Spleen (tissue), 11 donors: ENCODE results near the gene LSAMP. TPM values are rescaled to one million over a fixed set of nuclear protein-coding genes. Genes with fewer than 3 reads are reported as not detected.

ENCODE experiments used
- DNase-seq: peaks from one replicate; pipeline ENCODE4 v3.0.0-alpha.2; 2020
- H3K27ac ChIP-seq, 8 donors: fragments of 200-600 bp; sonication (generic) in 7 of 8; 1 replicate in 4 of 8; 2 replicates in 4 of 8; pipeline versions ENCODE4 v1.5.0 to v1.8.0; 2016 to 2021; ENCODE audit warnings: inconsistent platforms in 4 of 8, mild to moderate bottlenecking in 4 of 8, moderate library complexity in 1 of 8
- H3K27me3 ChIP-seq, 7 donors: fragments of 200-600 bp; sonication (generic) in 6 of 7; replicated peaks in 1 of 7; 1 replicate in 4 of 7; 2 replicates in 3 of 7; pipeline versions ENCODE4 v1.5.0 to v1.8.0; 2016 to 2021; ENCODE audit warnings: inconsistent platforms in 3 of 7, mild to moderate bottlenecking in 1 of 7
- H3K36me3 ChIP-seq, 6 donors: fragments of 200-600 bp; sonication (generic) in 5 of 6; 1 replicate in 4 of 6; 2 replicates in 2 of 6; pipeline versions ENCODE4 v1.5.0 to v1.8.0; 2016 to 2021; ENCODE audit warnings: inconsistent platforms in 2 of 6
- H3K4me1 ChIP-seq, 6 donors: fragments of 200-600 bp; sonication (generic) in 5 of 6; 1 replicate in 3 of 6; 2 replicates in 3 of 6; pipeline versions ENCODE4 v1.5.0 to v1.8.0; 2016 to 2021; ENCODE audit warnings: inconsistent platforms in 3 of 6
- H3K4me3 ChIP-seq, 8 donors: fragments of 200-600 bp; sonication (generic) in 7 of 8; 1 replicate in 4 of 8; 2 replicates in 4 of 8; pipeline versions ENCODE4 v1.5.0 to v1.8.0; 2016 to 2021; ENCODE audit warnings: inconsistent platforms in 4 of 8, mild to moderate bottlenecking in 4 of 8, moderate library complexity in 2 of 8
- H3K9me3 ChIP-seq, 8 donors: fragments of 200-600 bp; sonication (generic) in 7 of 8; 1 replicate in 4 of 8; 2 replicates in 4 of 8; pipeline versions ENCODE4 v1.5.0 to v1.8.0; 2016 to 2021; ENCODE audit warnings: inconsistent platforms in 4 of 8
- CTCF ChIP-seq, 11 experiments: fragments of 200-600 bp in 7 of 11; fragments of 450-650 bp in 4 of 11; sonication (generic) in 4 of 11; IDR thresholded peaks in 8 of 11; conservative IDR thresholded peaks in 3 of 11; 1 replicate in 7 of 11; 2 replicates in 4 of 11; pipeline versions ENCODE4 v1.4.0 to v1.8.0; 2016 to 2021; ENCODE audit warnings: antibody characterized with exemption in 11 of 11, inconsistent platforms in 4 of 11, mild to moderate bottlenecking in 1 of 11
- POLR2A ChIP-seq, 3 donors: fragments of 450-650 bp; IDR thresholded peaks; one replicate each; pipeline ENCODE4 v1.5.1; 2017; ENCODE audit warnings: antibody characterized with exemption in 3 of 3, mild to moderate bottlenecking in 1 of 3
- POLR2AphosphoS5 ChIP-seq, 3 donors: sonication (generic); formaldehyde crosslinking; IDR thresholded peaks; one replicate each; pipeline ENCODE4 v1.5.1; 2017; ENCODE audit warnings: antibody characterized with exemption in 3 of 3
- WGBS, 5 donors: extraction: QIAGEN DNeasy Blood & Tissue Kit in 3 of 5; methylation state at CpG; one replicate each; pipeline versions ENCODE4 v1.1.5 to v1.1.7; 2013 to 2018; 5-methylcytosine and 5-hydroxymethylcytosine counted together
- intact Hi-C: fragments of 100-400 bp; cut with DNase I; formaldehyde crosslinking; loops from one replicate; pipeline ENCODE4 v1.15.0; 2023; ENCODE audit warnings: low total_unique reads
- polyA plus RNA-seq, 3 donors: library from polyadenylated mRNA; stranded (reverse); fragments of 200-250 nt; gene quantifications; one replicate each; pipeline ENCODE4 v1.2.1, GENCODE V29; 2013
- total RNA-seq, 7 donors: library from RNA; depleted of rRNA in 3 of 7; stranded (reverse); fragments of >200 nt in 3 of 7; fragmentation: NEBNext Ultra II Directional in 4 of 7; extraction: Animal tissue kit (Norgen Biotek cat#: 25700) in 4 of 7; gene quantifications; one replicate each; pipeline versions ENCODE4 v1.1.0 to v1.2.1, GENCODE V29; 2016 to 2021
- donor health status: healthy with polysubstance abuse.
- donor health status: DM: no; HTN: no; CAD: no; lungs with moderate emphysema.
- donor health status: DM: no; HTN: no; CAD: no.
- donor health status: Bipolar disorder and iron deficiency.
- donor health status: healthy.
- donor health status: DM: no; HTN: no; CAD: no.
- donor health status: DM: yes; HTN: yes; CAD: no.

LSAMP gene
- total and polyA plus RNA-seq, 10 donors: 0.45 to 6.8 (median 1.3) TPM

- H3K27me3 ChIP-seq: no peaks in the 10 kb centered on the region
- 65 to 81% (median 70%) methylated on average over 4 of the region's 4 CpGs for WGBS, 5 donors
These were observed 378.0 kb downstream of the LSAMP start for GRCh38 chr3:116067326-116067725.

GRCh38 chr3:116065501-116065900 lies 379.8 kb downstream of the LSAMP start:
- 33 to 63% (median 39%) methylated on average over 1 of the region's 1 CpG for WGBS, 5 donors
- Histone ChIP-seq H3K9me3 (no peaks in the 10 kb centered on the region), H3K4me3 (no peak overlapping the region), H3K27me3 (peaks cover 0 to 5% (median 0%) of the 10 kb centered on the region in 7 donors), H3K4me1 (no peaks in the 10 kb centered on the region), H3K36me3 (no peaks in the 10 kb centered on the region), H3K27ac (no peak overlapping the region)
- TF ChIP-seq POLR2AphosphoS5 (IDR thresholded peaks at IDR 0.05) (no peak), CTCF (IDR thresholded peaks at IDR 0.05 in 8 of 11, conservative IDR thresholded peaks at IDR 0.05 in 3 of 11) (no peak), POLR2A (IDR thresholded peaks at IDR 0.05) (no peak)
- intact Hi-C loops: no loop called here
- no peak for DNase-seq

More at GRCh38 chr3:116067326-116067725, 378.0 kb downstream of the LSAMP start:
- DNase-seq: no peak
- H3K9me3 ChIP-seq: no peaks in the 10 kb centered on the region
- H3K4me3 ChIP-seq: no peak overlapping the region
- no peaks in the 10 kb centered on the region for H3K36me3 ChIP-seq
- intact Hi-C loops: no loop called here
- H3K27ac ChIP-seq: no peak overlapping the region
- no peak for TF ChIP-seq POLR2A (IDR thresholded peaks at IDR 0.05)
- TF ChIP-seq POLR2AphosphoS5 (IDR thresholded peaks at IDR 0.05): no peak
- TF ChIP-seq CTCF (IDR thresholded peaks at IDR 0.05 in 8 of 11, conservative IDR thresholded peaks at IDR 0.05 in 3 of 11): no peak
- no peaks in the 10 kb centered on the region for H3K4me1 ChIP-seq

- Histone ChIP-seq H3K27me3 (peaks cover 0 to 5% (median 0%) of the 10 kb centered on the region in 7 donors), H3K9me3 (no peaks in the 10 kb centered on the region), H3K4me1 (no peaks in the 10 kb centered on the region), H3K27ac (no peak overlapping the region), H3K4me3 (no peak overlapping the region), H3K36me3 (no peaks in the 10 kb centered on the region)
- intact Hi-C loops: no loop called here
- 80 to 96% (median 91%) methylated on average over 1 of the region's 1 CpG for WGBS, 5 donors
- DNase-seq: no peak
- no peak for TF ChIP-seq POLR2A (IDR thresholded peaks at IDR 0.05)
- no peak for TF ChIP-seq POLR2AphosphoS5 (IDR thresholded peaks at IDR 0.05)
- no peak for TF ChIP-seq CTCF (IDR thresholded peaks at IDR 0.05 in 8 of 11, conservative IDR thresholded peaks at IDR 0.05 in 3 of 11)
These were observed 380.6 kb downstream of the LSAMP start for GRCh38 chr3:116064646-116065045.

GRCh38 chr3:116059421-116060096 lies 385.7 kb downstream of the LSAMP start:
- H3K4me3 ChIP-seq: no peak overlapping the region
- no peaks in the 10 kb centered on the region for H3K9me3 ChIP-seq
- no peak for TF ChIP-seq POLR2A (IDR thresholded peaks at IDR 0.05)
- TF ChIP-seq POLR2AphosphoS5 (IDR thresholded peaks at IDR 0.05): no peak
- TF ChIP-seq CTCF (IDR thresholded peaks at IDR 0.05 in 8 of 11, conservative IDR thresholded peaks at IDR 0.05 in 3 of 11): no peak
- DNase-seq: no peak
- peaks cover 0 to 5% (median 0%) of the 10 kb centered on the region in 7 donors for H3K27me3 ChIP-seq
- H3K4me1 ChIP-seq: no peaks in the 10 kb centered on the region
- no peak overlapping the region for H3K27ac ChIP-seq
- H3K36me3 ChIP-seq: no peaks in the 10 kb centered on the region
- intact Hi-C loops: no loop called here
- 66 to 76% (median 75%) methylated on average over 2 of the region's 2 CpGs for WGBS, 5 donors
